ENCODE data around the gene RHBDD1. TPM values are rescaled to one million over a fixed set of nuclear protein-coding genes. Genes with fewer than 3 reads are reported as not detected.

Gene RHBDD1
- total and polyA plus RNA-seq, 8 donors, result 22.8 to 40.1 (median 25.3) TPM

DNA sequence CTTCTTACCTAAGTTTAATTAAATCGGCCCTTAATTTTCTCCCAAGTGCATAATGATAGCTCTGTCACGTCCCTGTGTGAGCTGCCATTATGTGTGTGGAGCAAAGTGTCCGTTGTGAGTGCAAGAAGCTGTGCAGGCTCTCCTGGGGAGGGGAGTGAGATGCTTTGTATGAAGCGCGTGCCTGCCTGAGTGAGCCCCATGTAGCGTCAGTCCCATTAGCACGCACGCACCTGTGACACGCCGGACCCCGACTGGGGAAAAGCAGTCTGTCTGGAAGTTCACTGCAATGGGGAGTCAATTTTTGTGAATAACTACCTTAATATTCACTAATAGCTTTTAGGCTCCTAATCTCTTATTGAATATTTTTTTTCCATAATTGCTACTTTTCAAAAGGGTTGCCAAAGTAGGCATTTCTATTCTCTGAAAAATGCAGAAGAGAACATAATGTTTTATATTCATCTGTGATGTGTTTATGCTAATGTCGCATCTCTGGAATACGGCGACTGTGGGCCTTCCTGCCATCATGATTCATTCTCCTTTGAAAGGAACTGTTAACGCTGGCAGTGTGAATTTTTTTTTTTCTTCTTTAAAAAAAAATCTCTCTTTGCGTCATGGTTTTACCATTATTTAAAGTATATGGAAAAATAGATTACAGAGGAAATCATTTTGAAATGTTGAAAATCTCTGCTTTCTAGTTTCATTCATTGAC, 170.5 kb downstream of the RHBDD1 start:
- TF ChIP-seq, protein P1, sequence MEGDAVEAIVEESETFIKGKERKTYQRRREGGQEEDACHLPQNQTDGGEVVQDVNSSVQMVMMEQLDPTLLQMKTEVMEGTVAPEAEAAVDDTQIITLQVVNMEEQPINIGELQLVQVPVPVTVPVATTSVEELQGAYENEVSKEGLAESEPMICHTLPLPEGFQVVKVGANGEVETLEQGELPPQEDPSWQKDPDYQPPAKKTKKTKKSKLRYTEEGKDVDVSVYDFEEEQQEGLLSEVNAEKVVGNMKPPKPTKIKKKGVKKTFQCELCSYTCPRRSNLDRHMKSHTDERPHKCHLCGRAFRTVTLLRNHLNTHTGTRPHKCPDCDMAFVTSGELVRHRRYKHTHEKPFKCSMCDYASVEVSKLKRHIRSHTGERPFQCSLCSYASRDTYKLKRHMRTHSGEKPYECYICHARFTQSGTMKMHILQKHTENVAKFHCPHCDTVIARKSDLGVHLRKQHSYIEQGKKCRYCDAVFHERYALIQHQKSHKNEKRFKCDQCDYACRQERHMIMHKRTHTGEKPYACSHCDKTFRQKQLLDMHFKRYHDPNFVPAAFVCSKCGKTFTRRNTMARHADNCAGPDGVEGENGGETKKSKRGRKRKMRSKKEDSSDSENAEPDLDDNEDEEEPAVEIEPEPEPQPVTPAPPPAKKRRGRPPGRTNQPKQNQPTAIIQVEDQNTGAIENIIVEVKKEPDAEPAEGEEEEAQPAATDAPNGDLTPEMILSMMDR (IDR thresholded peaks at IDR 0.05), result no peak
- H3K4me1 ChIP-seq, result no peaks in the 10 kb centered on the region
- DNase-seq (no peak), ATAC-seq (no peak)
- H3K36me3 ChIP-seq, result peaks cover 0 to 1% of the 10 kb centered on the region in 2 donors
- intact Hi-C loops (cut with DNase I), result no loop called here
- no peak overlapping the region for H3K4me3 ChIP-seq
- H3K27ac ChIP-seq, result no peak overlapping the region
- no peaks in the 10 kb centered on the region for H3K9me3 ChIP-seq
- H3K27me3 ChIP-seq, result no peaks in the 10 kb centered on the region

DNA sequence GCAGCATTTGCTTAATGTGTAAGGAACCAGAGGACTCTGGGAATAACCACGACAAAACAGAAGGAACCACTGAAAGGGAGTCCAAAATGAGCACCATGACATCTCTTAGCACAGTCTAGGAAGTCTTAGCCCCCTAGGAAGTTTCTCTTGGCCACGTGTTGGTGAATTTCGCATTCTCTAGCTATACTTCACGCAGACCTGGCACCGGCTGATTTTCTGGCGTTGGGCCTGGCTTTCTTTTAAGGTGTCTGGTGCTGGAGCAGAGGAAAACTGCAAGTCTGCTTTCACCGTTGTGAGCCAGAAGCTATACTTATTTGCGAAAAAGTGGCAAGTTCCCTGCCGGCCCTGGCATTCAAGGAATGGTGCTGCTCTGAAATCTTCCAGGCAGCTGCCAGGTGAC, 171.3 kb downstream of the RHBDD1 start:
- no peak for DNase-seq
- intact Hi-C loops (cut with DNase I), result no loop called here
- TF ChIP-seq, protein P1 (IDR thresholded peaks at IDR 0.05), result no peak

DNA sequence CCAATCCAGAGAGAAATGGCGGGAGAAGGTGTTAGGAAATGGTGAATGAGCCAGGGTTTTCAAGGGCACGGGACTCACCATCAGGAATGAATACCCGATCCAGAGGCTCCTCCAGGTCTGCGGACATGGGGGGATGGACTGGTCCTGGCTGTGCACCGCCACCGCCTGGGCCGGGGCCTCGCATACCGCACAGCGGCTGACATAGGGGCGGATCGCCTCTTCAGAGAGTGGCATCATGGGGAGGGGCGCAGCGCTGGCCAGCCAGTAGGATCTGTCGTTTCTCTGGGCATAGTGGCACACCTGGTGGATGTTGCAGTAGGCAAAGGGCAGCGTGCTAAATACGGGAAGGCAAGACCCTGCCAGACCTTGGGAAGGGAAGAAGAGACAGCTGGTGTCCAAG, 172.1 kb downstream of the RHBDD1 start:
- H3K36me3 ChIP-seq, result no peaks in the 10 kb centered on the region
- H3K27me3 ChIP-seq, result no peaks in the 10 kb centered on the region
- no peaks in the 10 kb centered on the region for H3K4me1 ChIP-seq
- peak in 1 of 4 donors; percentile 71 for DNase-seq
- intact Hi-C loops (cut with DNase I), result no loop called here
- no peak for ATAC-seq
- TF ChIP-seq, protein P1 (IDR thresholded peaks at IDR 0.05), result no peak
- no peak overlapping the region for H3K4me3 ChIP-seq
- no peak overlapping the region for H3K27ac ChIP-seq
- no peaks in the 10 kb centered on the region for H3K9me3 ChIP-seq

More for the DNA sequence above, 171.3 kb downstream of the RHBDD1 start:
- ATAC-seq, result no peak
- no peaks in the 10 kb centered on the region for H3K36me3 ChIP-seq
- no peaks in the 10 kb centered on the region for H3K27me3 ChIP-seq
- H3K9me3 ChIP-seq, result no peaks in the 10 kb centered on the region
- H3K27ac ChIP-seq, result no peak overlapping the region
- H3K4me3 ChIP-seq, result no peak overlapping the region
- H3K4me1 ChIP-seq, result no peaks in the 10 kb centered on the region

DNA sequence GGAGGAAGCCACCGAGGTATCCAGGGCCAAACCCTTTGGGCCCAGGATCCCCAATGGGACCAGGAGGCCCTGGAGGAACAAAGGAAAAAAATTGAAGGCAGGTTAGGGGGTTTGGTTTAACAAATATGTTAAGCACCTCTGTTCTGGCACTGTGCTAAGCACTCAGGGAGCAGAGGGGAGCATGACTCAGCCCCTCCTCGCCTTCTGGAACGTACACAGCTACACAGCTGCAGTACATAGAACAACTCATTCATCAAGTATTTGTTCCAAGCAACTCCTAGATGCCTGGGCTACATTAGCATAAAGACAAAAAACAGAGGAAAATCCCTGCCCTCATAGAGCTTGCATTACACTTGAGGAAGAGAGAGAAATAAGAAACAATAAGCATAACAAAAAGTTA, 174.6 kb downstream of the RHBDD1 start:
- H3K4me3 ChIP-seq, result no peak overlapping the region
- no peaks in the 10 kb centered on the region for H3K4me1 ChIP-seq
- H3K27ac ChIP-seq, result no peak overlapping the region
- H3K36me3 ChIP-seq, result no peaks in the 10 kb centered on the region
- DNase-seq, result no peak
- intact Hi-C loops (cut with DNase I), result no loop called here
- peak; percentile 72 for ATAC-seq
- H3K9me3 ChIP-seq, result no peaks in the 10 kb centered on the region
- TF ChIP-seq, protein P1 (IDR thresholded peaks at IDR 0.05), result no peak
- H3K27me3 ChIP-seq, result no peaks in the 10 kb centered on the region

DNA sequence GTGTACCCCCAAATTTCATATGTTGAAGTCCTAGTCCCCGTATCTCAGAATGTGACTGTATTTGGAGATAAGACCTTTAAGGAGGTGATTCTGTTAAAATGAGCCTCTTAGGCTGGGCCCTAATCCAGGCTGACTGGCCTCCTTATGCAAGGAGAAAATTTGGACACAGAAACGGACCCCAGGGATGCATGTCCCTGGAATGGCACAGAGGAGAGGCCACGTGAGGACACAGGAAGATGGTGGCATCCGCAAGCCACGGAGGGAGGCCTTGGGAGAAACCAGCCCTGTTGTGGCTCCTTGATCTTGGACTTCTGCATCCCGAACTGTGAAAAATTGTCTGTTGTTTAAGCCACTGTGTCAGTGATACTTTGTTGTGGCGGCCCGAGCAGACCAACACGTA, 177.5 kb downstream of the RHBDD1 start:
- Histone ChIP-seq H3K4me1 (no peaks in the 10 kb centered on the region), H3K4me3 (no peak overlapping the region), H3K27me3 (no peaks in the 10 kb centered on the region), H3K27ac (no peak overlapping the region), H3K36me3 (no peaks in the 10 kb centered on the region), H3K9me3 (no peaks in the 10 kb centered on the region)
- ATAC-seq, result no peak
- no peak for DNase-seq
- intact Hi-C loops (cut with DNase I), result no loop called here
- TF ChIP-seq, protein P1 (IDR thresholded peaks at IDR 0.05), result no peak
